Right atrium auricular region (tissue), 2 donors: ENCODE results near the gene TRABD2A. TPM values are rescaled to one million over a fixed set of nuclear protein-coding genes. Genes with fewer than 3 reads are reported as not detected.

Experiments
- DNase-seq: peaks from one replicate; pipeline ENCODE4 v3.0.0-alpha.2; 2019; ENCODE audit warnings: low spot score
- H3K27ac ChIP-seq, 2 donors: fragments of 200-600 bp; sonication (generic); 1 replicate in 1 of 2; 2 replicates in 1 of 2; pipeline ENCODE4 v1.5.1; 2016 to 2019
- H3K27me3 ChIP-seq, 2 donors: fragments of 200-600 bp; sonication (generic); one replicate each; pipeline versions ENCODE4 v1.5.1 to v1.6.0; 2017 to 2019
- H3K36me3 ChIP-seq: fragments of 200-600 bp; sonication (generic); one replicate; pipeline ENCODE4 v1.5.1; 2016
- H3K4me1 ChIP-seq, 2 donors: fragments of 200-600 bp; sonication (generic); one replicate each; pipeline versions ENCODE4 v1.5.1 to v1.6.0; 2017 to 2019
- H3K4me3 ChIP-seq, 2 donors: fragments of 200-600 bp; sonication (generic); 1 replicate in 1 of 2; 2 replicates in 1 of 2; pipeline ENCODE4 v1.5.1; 2017 to 2019; ENCODE audit warnings: mild to moderate bottlenecking in 1 of 2, moderate library complexity in 1 of 2
- H3K9me3 ChIP-seq, 2 donors: fragments of 200-600 bp; sonication (generic); one replicate each; pipeline ENCODE4 v1.5.1; 2019
- total RNA-seq, 2 donors: library from RNA; depleted of rRNA; stranded (reverse); fragments of >200 nt; gene quantifications; one replicate each; pipeline ENCODE4 v1.1.0, GENCODE V29; 2016
- TF ChIP-seq, protein P1 (sequence below), 2 donors: fragments of 200-600 bp; sonication (generic); IDR thresholded peaks; one replicate each; pipeline ENCODE4 v1.5.1; 2019; ENCODE audit warnings: antibody characterized with exemption in 2 of 2

The TRABD2A gene
- total RNA-seq, 2 donors from 2014 or later, result 1.2 to 1.7 TPM

DNA sequence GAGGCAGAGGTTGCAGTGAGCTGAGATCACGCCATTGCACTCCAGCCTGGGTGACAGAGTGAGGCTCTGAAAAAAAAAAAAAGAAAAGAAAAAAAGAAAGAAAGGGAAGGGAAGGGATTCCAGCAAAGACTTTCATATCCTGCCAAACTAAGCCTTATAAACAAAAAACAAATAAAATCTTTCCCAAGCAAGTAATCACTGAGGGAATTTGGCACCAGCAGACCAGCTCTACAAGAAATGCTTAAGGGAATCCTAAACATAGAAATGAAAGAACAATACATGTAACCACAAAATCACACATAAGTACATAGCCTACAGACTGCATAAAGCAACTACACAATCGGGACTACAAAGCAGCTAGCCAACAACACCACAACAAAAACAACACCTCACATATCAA, 79.1 kb downstream of the TRABD2A start:
- Histone ChIP-seq H3K4me3 (no peak overlapping the region), H3K36me3 (no peaks in the 10 kb centered on the region), H3K4me1 (no peaks in the 10 kb centered on the region), H3K9me3 (peaks cover 0 to 4% of the 10 kb centered on the region in 2 donors), H3K27ac (no peak overlapping the region), H3K27me3 (no peaks in the 10 kb centered on the region)
- TF ChIP-seq, protein P1, sequence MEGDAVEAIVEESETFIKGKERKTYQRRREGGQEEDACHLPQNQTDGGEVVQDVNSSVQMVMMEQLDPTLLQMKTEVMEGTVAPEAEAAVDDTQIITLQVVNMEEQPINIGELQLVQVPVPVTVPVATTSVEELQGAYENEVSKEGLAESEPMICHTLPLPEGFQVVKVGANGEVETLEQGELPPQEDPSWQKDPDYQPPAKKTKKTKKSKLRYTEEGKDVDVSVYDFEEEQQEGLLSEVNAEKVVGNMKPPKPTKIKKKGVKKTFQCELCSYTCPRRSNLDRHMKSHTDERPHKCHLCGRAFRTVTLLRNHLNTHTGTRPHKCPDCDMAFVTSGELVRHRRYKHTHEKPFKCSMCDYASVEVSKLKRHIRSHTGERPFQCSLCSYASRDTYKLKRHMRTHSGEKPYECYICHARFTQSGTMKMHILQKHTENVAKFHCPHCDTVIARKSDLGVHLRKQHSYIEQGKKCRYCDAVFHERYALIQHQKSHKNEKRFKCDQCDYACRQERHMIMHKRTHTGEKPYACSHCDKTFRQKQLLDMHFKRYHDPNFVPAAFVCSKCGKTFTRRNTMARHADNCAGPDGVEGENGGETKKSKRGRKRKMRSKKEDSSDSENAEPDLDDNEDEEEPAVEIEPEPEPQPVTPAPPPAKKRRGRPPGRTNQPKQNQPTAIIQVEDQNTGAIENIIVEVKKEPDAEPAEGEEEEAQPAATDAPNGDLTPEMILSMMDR (IDR thresholded peaks at IDR 0.05), result no peak
- DNase-seq, result no peak

DNA sequence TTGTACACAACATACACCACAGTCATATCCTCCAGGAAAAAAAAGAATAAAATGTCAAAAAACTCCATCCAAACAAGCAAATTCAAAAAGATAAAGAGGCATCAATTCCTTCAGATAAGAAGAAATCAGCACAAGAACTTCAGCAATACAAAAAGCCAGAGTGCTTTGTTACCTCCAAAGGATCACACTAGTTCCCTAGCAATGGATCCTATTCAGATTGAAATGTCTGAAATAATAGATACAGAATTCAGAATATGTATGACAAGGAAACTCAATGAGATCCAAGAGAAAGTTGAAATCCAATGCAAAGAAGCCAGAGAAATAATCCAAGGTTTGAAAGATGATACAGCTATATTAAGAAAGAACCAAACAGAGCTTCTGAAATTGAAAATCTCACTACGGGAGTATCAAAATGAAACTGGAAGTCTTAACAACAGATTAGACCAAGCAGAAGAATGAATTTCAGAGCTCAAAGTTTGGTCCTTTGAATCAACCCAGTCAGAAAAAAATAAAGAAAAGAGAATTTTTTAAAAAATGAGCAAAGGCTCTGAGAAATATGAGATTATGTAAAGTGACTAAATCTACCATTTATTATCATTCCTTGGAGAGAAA, 80.6 kb downstream of the TRABD2A start:
- H3K4me1 ChIP-seq, result no peaks in the 10 kb centered on the region
- no peak for DNase-seq
- TF ChIP-seq, protein P1 (IDR thresholded peaks at IDR 0.05), result no peak
- H3K36me3 ChIP-seq, result no peaks in the 10 kb centered on the region
- peaks cover 0 to 4% of the 10 kb centered on the region in 2 donors for H3K9me3 ChIP-seq
- H3K27me3 ChIP-seq, result no peaks in the 10 kb centered on the region
- H3K27ac ChIP-seq, result no peak overlapping the region
- no peak overlapping the region for H3K4me3 ChIP-seq

GRCh38 chr2:84799772-84800171, 81.1 kb downstream of the TRABD2A start:
- Histone ChIP-seq H3K4me1 (no peaks in the 10 kb centered on the region), H3K27me3 (no peaks in the 10 kb centered on the region), H3K27ac (no peak overlapping the region), H3K4me3 (no peak overlapping the region), H3K36me3 (no peaks in the 10 kb centered on the region), H3K9me3 (peaks cover 0 to 4% of the 10 kb centered on the region in 2 donors)
- DNase-seq, result no peak
- TF ChIP-seq, protein P1 (IDR thresholded peaks at IDR 0.05), result no peak

GRCh38 chr2:84797271-84797670, 83.6 kb downstream of the TRABD2A start:
- Histone ChIP-seq H3K36me3 (no peaks in the 10 kb centered on the region), H3K9me3 (peaks cover 0 to 4% of the 10 kb centered on the region in 2 donors), H3K27me3 (no peaks in the 10 kb centered on the region), H3K27ac (no peak overlapping the region), H3K4me1 (no peaks in the 10 kb centered on the region), H3K4me3 (no peak overlapping the region)
- no peak for DNase-seq
- TF ChIP-seq, protein P1 (IDR thresholded peaks at IDR 0.05), result no peak

- TF ChIP-seq, protein P1 (IDR thresholded peaks at IDR 0.05), result no peak
- no peaks in the 10 kb centered on the region for H3K4me1 ChIP-seq
- H3K27me3 ChIP-seq, result no peaks in the 10 kb centered on the region
- DNase-seq, result no peak
- no peaks in the 10 kb centered on the region for H3K36me3 ChIP-seq
- H3K27ac ChIP-seq, result no peak overlapping the region
- H3K9me3 ChIP-seq, result peaks cover 0 to under 1% of the 10 kb centered on the region in 2 donors
- no peak overlapping the region for H3K4me3 ChIP-seq
These were observed 84.1 kb downstream of the TRABD2A start for GRCh38 chr2:84796798-84797197.

DNA sequence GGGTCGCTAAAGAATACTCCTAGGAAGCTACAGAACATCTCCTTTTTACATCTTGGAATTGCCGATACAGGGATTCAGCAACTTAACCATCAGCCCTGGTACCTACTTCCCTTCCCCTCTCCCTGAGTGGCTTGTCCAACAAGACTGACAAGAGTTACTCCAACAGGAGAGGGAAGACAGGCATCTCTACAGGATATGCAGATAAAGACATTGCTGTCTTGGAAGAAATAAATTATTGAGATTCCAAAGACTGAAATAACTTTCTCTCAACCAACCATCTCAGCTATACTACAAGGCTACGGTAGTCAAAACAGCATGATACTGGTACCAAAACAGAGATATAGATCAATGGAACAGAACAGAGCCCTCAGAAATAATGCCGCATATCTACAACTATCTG, 87.2 kb downstream of the TRABD2A start:
- no peaks in the 10 kb centered on the region for H3K36me3 ChIP-seq
- H3K4me1 ChIP-seq, result no peaks in the 10 kb centered on the region
- H3K9me3 ChIP-seq, result no peaks in the 10 kb centered on the region
- TF ChIP-seq, protein P1 (IDR thresholded peaks at IDR 0.05), result no peak
- no peak for DNase-seq
- no peak overlapping the region for H3K4me3 ChIP-seq
- H3K27ac ChIP-seq, result no peak overlapping the region
- H3K27me3 ChIP-seq, result no peaks in the 10 kb centered on the region
